ENCODE measurements around the gene SATB1. TPM values are rescaled to one million over a fixed set of nuclear protein-coding genes. Genes with fewer than 3 reads are reported as not detected.

Gene SATB1
- 37.8 TPM for polyA plus RNA-seq (2013, experiment 1 of 2)
- polyA plus RNA-seq (2013, experiment 2 of 2): 39.7 TPM

DNA sequence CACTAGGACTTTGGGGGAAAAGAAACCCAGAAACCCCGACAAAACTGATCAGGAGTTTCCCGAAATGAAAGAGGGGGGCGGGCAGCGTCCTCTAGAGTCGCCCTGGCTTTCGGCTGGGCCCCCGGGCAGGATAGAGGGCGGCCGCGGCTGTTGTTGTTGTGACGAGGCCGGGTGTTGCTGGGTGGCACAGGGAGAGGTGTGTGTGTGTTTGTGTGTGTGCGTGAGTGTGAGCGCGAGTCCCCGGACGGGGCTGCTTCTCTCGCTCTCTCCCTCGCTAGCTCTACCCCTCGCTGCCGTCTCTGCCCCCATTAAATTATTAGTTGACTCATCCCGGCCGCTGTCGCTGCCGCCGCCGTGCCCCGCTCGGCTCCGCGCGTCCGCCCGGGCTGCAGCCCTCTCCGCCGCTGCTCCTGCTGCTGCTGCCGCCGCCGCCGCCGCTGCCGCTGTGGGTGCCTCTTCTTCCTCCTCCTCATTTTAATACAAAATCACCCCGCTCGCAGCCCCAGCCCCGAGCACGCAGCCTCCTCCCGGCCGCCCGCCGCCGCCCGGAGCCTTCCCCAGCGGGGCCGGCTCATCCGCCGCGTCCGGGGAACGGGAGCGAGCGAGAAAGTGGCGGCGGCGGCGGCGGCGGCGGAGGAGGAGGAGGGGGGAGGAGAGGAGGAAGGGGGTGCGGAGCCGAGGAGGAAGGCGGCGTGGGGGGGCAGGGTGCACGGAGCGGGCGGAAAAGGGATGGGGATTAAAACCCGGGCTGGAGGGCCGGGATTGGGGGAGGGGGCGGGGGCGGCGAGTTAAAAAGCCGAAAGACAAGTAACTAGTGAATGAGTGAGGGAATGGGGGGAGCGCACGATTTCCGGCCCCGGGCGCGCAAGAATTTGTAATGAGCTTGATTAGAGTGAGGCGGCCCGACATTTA is at the start of gene SATB1:
TSS of gene SATB1 (minus strand) at position 611 of the 912 bp plus-strand sequence. CDS start 4,372 bp downstream, outside the sequence.
- Histone ChIP-seq H3K23ac (ENCODE audit: low read depth, low read length, poor library complexity) (peak within 1 kb of the TSS; percentile 31), H3K9ac (ENCODE audit: low read depth, low read length, poor library complexity) (peak within 1 kb of the TSS; percentile 86), H3K9me3 (replicated peaks in 1 of 2; ENCODE audit: control insufficient read depth in 2 of 2, insufficient read depth in 1 of 2, low read depth in 1 of 2, low read length in 2 of 2) (no peaks in the 10 kb centered on the region), H3K18ac (ENCODE audit: low read length) (peak within 1 kb of the TSS; percentile 98), H3K14ac (ENCODE audit: low read length) (peak within 1 kb of the TSS; percentile 98), H4K8ac (ENCODE audit: low read depth, low read length) (no peak within 1 kb of the TSS), H3K27me3 (ENCODE audit: control insufficient read depth in 3 of 3, insufficient read depth in 3 of 3, low read depth in 1 of 3, low read length in 3 of 3) (peaks cover 0 to 36% (median 0%) of the 10 kb centered on the region in 3 experiments), H2AK5ac (ENCODE audit: low read depth, low read length) (no peak within 1 kb of the TSS), H2BK15ac (ENCODE audit: low read length) (peak within 1 kb of the TSS; percentile 81), H3K27ac (replicated peaks; ENCODE audit: low read length) (peak within 1 kb of the TSS; percentile 63), H3K4me1 (ENCODE audit: control insufficient read depth in 2 of 2, insufficient read depth in 1 of 2, low read depth in 1 of 2, low read length in 2 of 2) (peaks cover 0 to 11% of the 10 kb centered on the region in 2 donors), H2AFZ (ENCODE audit: low read length) (peak within 1 kb of the TSS; percentile 98), H2BK120ac (ENCODE audit: low read depth, low read length) (peak within 1 kb of the TSS; percentile 81), H2BK12ac (ENCODE audit: low read length) (peak within 1 kb of the TSS; percentile 58), H3K4ac (ENCODE audit: low read length) (peak within 1 kb of the TSS; percentile 76), H2BK5ac (ENCODE audit: low read length) (peak within 1 kb of the TSS; percentile 93), H3K4me3 (ENCODE audit: low read length in 2 of 2) (peak within 1 kb of the TSS; percentile 76 to 88), H3K4me2 (ENCODE audit: insufficient read depth, low read length, poor library complexity, severe bottlenecking) (peak within 1 kb of the TSS; percentile 80), H3K79me1 (ENCODE audit: low read depth, low read length) (no peaks in the 10 kb centered on the region), H3K36me3 (replicated peaks in 1 of 2; ENCODE audit: control insufficient read depth in 2 of 2, insufficient read depth in 2 of 2, low read length in 2 of 2) (peaks cover 2 to 4% of the 10 kb centered on the region in 2 donors), H4K91ac (ENCODE audit: low read depth, low read length, poor library complexity) (no peak within 1 kb of the TSS)
- DNase-seq (ENCODE audit: low spot score): peak; percentile 79
- WGBS, 2 donors (ENCODE audit: extremely low coverage in 2 of 2, insufficient read length in 2 of 2, insufficient replicate concordance in 1 of 2): no CpG with 5 or more reads among the region's 89 CpGs

DNA sequence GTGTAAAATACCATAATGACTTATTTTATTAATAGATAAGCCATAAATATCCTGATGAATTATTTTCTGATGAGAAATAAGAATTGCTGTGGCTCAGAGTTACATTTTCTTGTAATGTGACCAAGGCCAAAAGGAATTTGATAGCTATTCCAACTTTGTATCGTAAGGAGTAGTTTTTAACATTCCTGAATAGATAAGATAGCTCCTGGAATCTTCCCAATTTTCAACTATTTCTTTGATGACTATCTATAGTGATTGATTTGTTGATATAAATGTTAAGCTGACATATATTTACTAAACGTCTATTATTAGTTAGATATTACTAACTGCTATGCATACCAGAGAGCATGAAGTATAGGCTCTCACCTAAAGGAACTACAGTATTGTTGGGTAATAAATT is 49.1 kb upstream of the SATB1 start:
- Histone ChIP-seq H3K4me3 (ENCODE audit: low read length in 2 of 2) (no peak overlapping the region), H3K27me3 (ENCODE audit: control insufficient read depth in 3 of 3, insufficient read depth in 3 of 3, low read depth in 1 of 3, low read length in 3 of 3) (peaks cover 0 to 2% (median 0%) of the 10 kb centered on the region in 3 experiments), H2BK5ac (ENCODE audit: low read length) (no peak overlapping the region), H4K91ac (ENCODE audit: low read depth, low read length, poor library complexity) (no peak overlapping the region), H4K8ac (ENCODE audit: low read depth, low read length) (no peak overlapping the region), H3K14ac (ENCODE audit: low read length) (no peak overlapping the region), H3K4ac (ENCODE audit: low read length) (no peak overlapping the region), H3K36me3 (replicated peaks in 1 of 2; ENCODE audit: control insufficient read depth in 2 of 2, insufficient read depth in 2 of 2, low read length in 2 of 2) (no peaks in the 10 kb centered on the region), H3K23ac (ENCODE audit: low read depth, low read length, poor library complexity) (no peak overlapping the region), H2BK15ac (ENCODE audit: low read length) (no peak overlapping the region), H3K18ac (ENCODE audit: low read length) (no peak overlapping the region), H2BK12ac (ENCODE audit: low read length) (no peak overlapping the region), H3K4me1 (ENCODE audit: control insufficient read depth in 2 of 2, insufficient read depth in 1 of 2, low read depth in 1 of 2, low read length in 2 of 2) (no peaks in the 10 kb centered on the region), H3K27ac (replicated peaks; ENCODE audit: low read length) (no peak overlapping the region), H3K79me1 (ENCODE audit: low read depth, low read length) (no peaks in the 10 kb centered on the region), H2AFZ (ENCODE audit: low read length) (no peak overlapping the region), H2AK5ac (ENCODE audit: low read depth, low read length) (no peak overlapping the region), H2BK120ac (ENCODE audit: low read depth, low read length) (no peak overlapping the region), H3K9ac (ENCODE audit: low read depth, low read length, poor library complexity) (no peak overlapping the region), H3K9me3 (replicated peaks in 1 of 2; ENCODE audit: control insufficient read depth in 2 of 2, insufficient read depth in 1 of 2, low read depth in 1 of 2, low read length in 2 of 2) (no peaks in the 10 kb centered on the region), H3K4me2 (ENCODE audit: insufficient read depth, low read length, poor library complexity, severe bottlenecking) (no peak overlapping the region)
- WGBS, 2 donors (ENCODE audit: extremely low coverage in 2 of 2, insufficient read length in 2 of 2, insufficient replicate concordance in 1 of 2): no CpG with 5 or more reads among the region's 2 CpGs
- DNase-seq (ENCODE audit: low spot score): no peak

DNA sequence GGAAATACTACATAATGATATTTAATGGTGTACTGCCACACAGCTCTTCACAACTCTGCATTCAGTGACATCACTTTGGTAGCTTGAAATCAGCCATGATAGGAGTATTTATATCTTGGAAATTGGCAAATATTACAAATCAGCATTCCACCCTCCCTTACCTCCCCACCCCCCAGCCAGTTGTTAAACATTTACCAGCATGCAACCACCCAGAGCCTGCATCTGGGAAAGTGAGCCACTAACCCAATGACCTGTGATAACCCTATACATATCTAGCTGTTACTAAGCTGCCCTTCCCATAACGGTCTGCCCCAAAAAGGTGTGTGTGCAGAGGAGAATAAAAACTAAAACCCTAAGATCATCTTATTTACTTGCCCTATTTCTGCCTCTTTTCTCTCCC is 44.6 kb upstream of the SATB1 start:
- H3K4me1 ChIP-seq (ENCODE audit: control insufficient read depth in 2 of 2, insufficient read depth in 1 of 2, low read depth in 1 of 2, low read length in 2 of 2): no peaks in the 10 kb centered on the region
- no peak overlapping the region for H2AFZ ChIP-seq (ENCODE audit: low read length)
- no peak overlapping the region for H2AK5ac ChIP-seq (ENCODE audit: low read depth, low read length)
- H2BK5ac ChIP-seq (ENCODE audit: low read length): no peak overlapping the region
- H3K27ac ChIP-seq (replicated peaks; ENCODE audit: low read length): no peak overlapping the region
- H3K9ac ChIP-seq (ENCODE audit: low read depth, low read length, poor library complexity): no peak overlapping the region
- H3K18ac ChIP-seq (ENCODE audit: low read length): no peak overlapping the region
- H4K8ac ChIP-seq (ENCODE audit: low read depth, low read length): no peak overlapping the region
- no CpG with 5 or more reads among the region's 1 CpG for WGBS, 2 donors (ENCODE audit: extremely low coverage in 2 of 2, insufficient read length in 2 of 2, insufficient replicate concordance in 1 of 2)
- no peak overlapping the region for H2BK12ac ChIP-seq (ENCODE audit: low read length)
- H4K91ac ChIP-seq (ENCODE audit: low read depth, low read length, poor library complexity): no peak overlapping the region
- peaks cover 0 to 2% (median 0%) of the 10 kb centered on the region in 3 experiments for H3K27me3 ChIP-seq (ENCODE audit: control insufficient read depth in 3 of 3, insufficient read depth in 3 of 3, low read depth in 1 of 3, low read length in 3 of 3)
- H2BK15ac ChIP-seq (ENCODE audit: low read length): no peak overlapping the region
- H2BK120ac ChIP-seq (ENCODE audit: low read depth, low read length): no peak overlapping the region
- H3K4ac ChIP-seq (ENCODE audit: low read length): no peak overlapping the region
- no peak overlapping the region for H3K4me3 ChIP-seq (ENCODE audit: low read length in 2 of 2)
- no peak for DNase-seq (ENCODE audit: low spot score)
- H3K79me1 ChIP-seq (ENCODE audit: low read depth, low read length): no peaks in the 10 kb centered on the region
- H3K4me2 ChIP-seq (ENCODE audit: insufficient read depth, low read length, poor library complexity, severe bottlenecking): no peak overlapping the region
- no peaks in the 10 kb centered on the region for H3K9me3 ChIP-seq (replicated peaks in 1 of 2; ENCODE audit: control insufficient read depth in 2 of 2, insufficient read depth in 1 of 2, low read depth in 1 of 2, low read length in 2 of 2)
- no peak overlapping the region for H3K14ac ChIP-seq (ENCODE audit: low read length)
- H3K23ac ChIP-seq (ENCODE audit: low read depth, low read length, poor library complexity): no peak overlapping the region
- H3K36me3 ChIP-seq (replicated peaks in 1 of 2; ENCODE audit: control insufficient read depth in 2 of 2, insufficient read depth in 2 of 2, low read length in 2 of 2): no peaks in the 10 kb centered on the region

DNA sequence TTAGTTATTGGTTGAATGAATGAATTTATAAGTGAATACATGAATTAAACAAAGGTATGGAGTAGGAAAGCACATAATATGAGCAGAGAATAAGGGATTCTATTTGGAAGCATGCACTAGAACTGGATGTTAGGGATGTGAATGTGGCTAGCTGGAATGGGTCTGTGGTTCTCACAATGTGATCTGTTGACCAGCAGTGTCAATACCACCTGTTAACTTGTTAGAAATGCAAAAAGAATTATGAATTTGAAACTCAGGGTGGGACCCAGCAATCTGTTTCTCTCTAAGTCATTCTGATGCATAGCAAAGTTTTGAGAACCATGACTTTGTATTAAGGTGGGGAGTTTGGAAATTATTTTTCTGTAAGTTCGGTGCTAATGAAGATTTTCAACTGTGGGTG is 41.0 kb upstream of the SATB1 start:
- no peak overlapping the region for H3K4ac ChIP-seq (ENCODE audit: low read length)
- H3K27ac ChIP-seq (replicated peaks; ENCODE audit: low read length): no peak overlapping the region
- H3K79me1 ChIP-seq (ENCODE audit: low read depth, low read length): no peaks in the 10 kb centered on the region
- no peak overlapping the region for H4K8ac ChIP-seq (ENCODE audit: low read depth, low read length)
- WGBS, 2 donors (ENCODE audit: extremely low coverage in 2 of 2, insufficient read length in 2 of 2, insufficient replicate concordance in 1 of 2): no CpG with 5 or more reads among the region's 1 CpG
- H3K4me3 ChIP-seq (ENCODE audit: low read length in 2 of 2): no peak overlapping the region
- no peak for DNase-seq (ENCODE audit: low spot score)
- H4K91ac ChIP-seq (ENCODE audit: low read depth, low read length, poor library complexity): no peak overlapping the region
- H3K23ac ChIP-seq (ENCODE audit: low read depth, low read length, poor library complexity): no peak overlapping the region
- no peak overlapping the region for H3K4me2 ChIP-seq (ENCODE audit: insufficient read depth, low read length, poor library complexity, severe bottlenecking)
- H2AK5ac ChIP-seq (ENCODE audit: low read depth, low read length): no peak overlapping the region
- no peak overlapping the region for H3K18ac ChIP-seq (ENCODE audit: low read length)
- no peak overlapping the region for H2BK5ac ChIP-seq (ENCODE audit: low read length)
- no peak overlapping the region for H2BK12ac ChIP-seq (ENCODE audit: low read length)
- H3K9me3 ChIP-seq (replicated peaks in 1 of 2; ENCODE audit: control insufficient read depth in 2 of 2, insufficient read depth in 1 of 2, low read depth in 1 of 2, low read length in 2 of 2): no peaks in the 10 kb centered on the region
- H2AFZ ChIP-seq (ENCODE audit: low read length): no peak overlapping the region
- H3K36me3 ChIP-seq (replicated peaks in 1 of 2; ENCODE audit: control insufficient read depth in 2 of 2, insufficient read depth in 2 of 2, low read length in 2 of 2): no peaks in the 10 kb centered on the region
- no peak overlapping the region for H2BK120ac ChIP-seq (ENCODE audit: low read depth, low read length)
- no peak overlapping the region for H2BK15ac ChIP-seq (ENCODE audit: low read length)
- H3K4me1 ChIP-seq (ENCODE audit: control insufficient read depth in 2 of 2, insufficient read depth in 1 of 2, low read depth in 1 of 2, low read length in 2 of 2): no peaks in the 10 kb centered on the region
- no peak overlapping the region for H3K14ac ChIP-seq (ENCODE audit: low read length)
- peaks cover 0 to 1% (median 0%) of the 10 kb centered on the region in 3 experiments for H3K27me3 ChIP-seq (ENCODE audit: control insufficient read depth in 3 of 3, insufficient read depth in 3 of 3, low read depth in 1 of 3, low read length in 3 of 3)
- H3K9ac ChIP-seq (ENCODE audit: low read depth, low read length, poor library complexity): no peak overlapping the region
